Lower leg skin (tissue), 3 donors: Measurements from ENCODE around the gene TAF4B.

Experiments
- CTCF ChIP-seq, 3 donors: fragments of 450-650 bp; IDR thresholded peaks; one replicate each; pipeline ENCODE4 v1.5.1; 2016; ENCODE audit warnings: antibody characterized with exemption in 3 of 3, mild to moderate bottlenecking in 3 of 3, moderate library complexity in 2 of 3
- POLR2A ChIP-seq, 2 donors: fragments of 450-650 bp; IDR thresholded peaks; one replicate each; pipeline ENCODE4 v1.6.1; 2016 to 2017; ENCODE audit warnings: antibody characterized with exemption in 2 of 2, mild to moderate bottlenecking in 1 of 2, moderate library complexity in 1 of 2

- no peak for TF ChIP-seq CTCF (IDR thresholded peaks at IDR 0.05)
- no peak for TF ChIP-seq POLR2A (IDR thresholded peaks at IDR 0.05)
Observed at GRCh38 chr18:26268454-26268853, 42.2 kb downstream of the TAF4B start.
